ENCODE measurements around the gene CHD2.

The CHD2 gene

DNA sequence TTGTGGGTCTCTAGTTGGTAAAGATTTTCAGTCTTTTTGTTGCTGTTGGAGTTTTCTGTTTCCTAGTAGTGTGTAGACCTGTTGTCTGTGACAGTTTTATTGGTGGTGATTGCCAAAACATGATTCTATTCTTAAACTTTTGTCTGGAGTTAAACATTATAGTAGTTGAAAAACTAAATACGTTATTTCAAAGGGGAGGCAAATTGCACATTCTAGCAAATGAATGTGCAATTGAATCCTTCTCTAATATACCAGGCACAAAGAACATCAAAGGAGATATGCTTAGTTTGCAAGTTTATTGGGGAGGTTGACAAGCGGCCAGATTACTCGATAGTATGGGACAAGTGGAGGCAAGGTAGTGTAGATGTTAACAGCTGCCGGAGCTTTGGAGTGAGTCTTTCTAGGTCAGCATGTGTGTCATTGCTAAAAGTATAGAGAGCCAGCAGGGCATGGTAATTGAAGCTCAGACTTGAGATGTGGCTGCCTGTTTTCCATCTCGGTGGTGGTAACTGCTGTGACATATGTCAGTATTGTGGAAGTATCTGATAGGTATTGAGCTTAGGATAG, 20.6 kb downstream of the CHD2 start:
- H3K27me3 ChIP-seq (ENCODE audit: control insufficient read depth in 1 of 2, insufficient read depth in 2 of 2, low read length in 2 of 2) = no peaks in the 10 kb centered on the region
- H3K36me3 ChIP-seq (ENCODE audit: control insufficient read depth in 2 of 2, insufficient read depth in 2 of 2, low read length in 2 of 2) = peaks cover 7 to 12% of the 10 kb centered on the region in 2 donors
- no peaks in the 10 kb centered on the region for H3K9me3 ChIP-seq (ENCODE audit: control insufficient read depth in 2 of 2, low read length in 2 of 2)
- H3K27ac ChIP-seq (ENCODE audit: low read length) = peak overlapping the region; percentile 24
- peaks cover 26% of the 10 kb centered on the region for H3K4me1 ChIP-seq (ENCODE audit: control insufficient read depth, insufficient read depth, low read length)
- no peak overlapping the region for H3K4me3 ChIP-seq (ENCODE audit: low read length in 2 of 2)
- H3K9ac ChIP-seq (ENCODE audit: low read length in 2 of 2) = no peak overlapping the region

DNA sequence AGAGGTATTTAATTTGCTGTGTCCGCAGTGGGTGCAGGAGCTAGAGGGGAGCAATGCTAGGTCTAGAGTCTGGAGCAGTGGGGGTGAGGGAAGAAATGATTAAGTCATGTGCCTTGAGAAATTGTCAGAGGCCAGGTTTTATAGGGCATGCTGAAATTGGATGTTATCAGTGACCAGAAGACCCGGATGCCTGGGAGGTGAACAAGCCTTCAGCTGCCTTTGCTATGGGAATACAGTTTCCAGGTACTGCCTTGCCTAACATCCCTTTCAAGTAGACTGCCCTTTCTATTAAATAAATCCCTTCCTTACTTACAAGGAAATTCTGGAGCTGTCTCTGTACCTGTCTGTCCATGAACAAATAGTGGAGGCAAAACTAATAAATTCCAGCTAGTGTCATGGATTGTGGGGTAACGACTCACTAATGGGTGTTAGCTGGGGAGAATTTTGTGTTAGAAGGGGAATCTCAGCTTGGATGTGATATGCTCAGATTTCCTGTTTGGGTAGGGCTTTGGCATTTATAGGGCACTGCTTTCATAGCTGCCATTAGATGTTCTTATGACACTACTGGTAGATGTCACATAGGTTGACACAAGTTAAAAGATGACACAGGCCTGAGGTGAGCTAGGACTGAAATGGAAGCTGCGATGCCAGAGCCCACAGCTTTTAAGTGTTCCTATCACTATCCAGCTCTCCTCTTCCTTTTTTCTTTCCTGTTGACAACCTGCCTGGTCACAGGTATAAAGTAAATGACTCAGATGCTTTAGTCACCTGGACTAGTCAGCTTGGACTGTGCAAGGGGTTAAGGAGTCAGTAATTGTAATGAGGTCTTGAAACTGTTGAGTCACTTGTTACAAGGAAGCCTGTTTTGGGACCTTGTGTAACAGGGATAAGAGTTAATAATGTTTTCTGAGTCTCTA, 21.3 kb downstream of the CHD2 start:
- no peaks in the 10 kb centered on the region for H3K27me3 ChIP-seq (ENCODE audit: control insufficient read depth in 1 of 2, insufficient read depth in 2 of 2, low read length in 2 of 2)

DNA sequence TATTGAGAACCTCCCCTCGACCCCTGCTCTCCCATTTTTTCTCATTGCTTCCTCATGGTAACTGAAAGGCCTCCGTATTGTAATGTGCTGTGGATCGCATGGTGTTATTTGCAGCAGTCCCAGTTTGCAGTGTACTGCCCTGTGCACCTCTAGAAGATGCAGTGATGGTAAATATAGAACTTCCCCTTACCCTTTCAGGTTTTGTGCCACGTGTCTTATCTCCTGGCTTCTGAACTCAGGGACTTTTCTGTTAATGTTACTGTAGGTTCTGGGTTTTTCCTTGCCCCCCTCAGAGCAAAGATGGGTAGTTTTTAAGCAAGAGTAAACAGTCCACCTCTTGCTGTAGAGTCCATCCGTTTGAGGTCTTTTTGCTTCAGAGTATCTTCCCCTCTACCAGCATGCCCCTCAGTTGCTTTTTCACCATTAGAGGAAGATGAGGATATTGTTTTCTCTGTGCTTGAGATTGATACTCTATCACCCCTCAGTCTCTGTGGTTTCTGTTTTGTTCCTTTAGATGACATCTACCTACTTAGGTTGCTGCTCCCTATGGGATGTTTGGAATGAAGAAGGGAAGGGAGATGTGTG, 22.4 kb downstream of the CHD2 start:
- H3K9ac ChIP-seq (ENCODE audit: low read length in 2 of 2) = no peak overlapping the region
- peaks cover 14 to 19% of the 10 kb centered on the region in 2 donors for H3K36me3 ChIP-seq (ENCODE audit: control insufficient read depth in 2 of 2, insufficient read depth in 2 of 2, low read length in 2 of 2)
- H3K4me3 ChIP-seq (ENCODE audit: low read length in 2 of 2) = no peak overlapping the region
- H3K27me3 ChIP-seq (ENCODE audit: control insufficient read depth in 1 of 2, insufficient read depth in 2 of 2, low read length in 2 of 2) = no peaks in the 10 kb centered on the region
- no peaks in the 10 kb centered on the region for H3K9me3 ChIP-seq (ENCODE audit: control insufficient read depth in 2 of 2, low read length in 2 of 2)
- H3K4me1 ChIP-seq (ENCODE audit: control insufficient read depth, insufficient read depth, low read length) = peaks cover 23% of the 10 kb centered on the region
- H3K27ac ChIP-seq (ENCODE audit: low read length) = peak overlapping the region; percentile 18

More for the DNA sequence above, 21.3 kb downstream of the CHD2 start:
- Histone ChIP-seq H3K36me3 (ENCODE audit: control insufficient read depth in 2 of 2, insufficient read depth in 2 of 2, low read length in 2 of 2) (peaks cover 14 to 15% of the 10 kb centered on the region in 2 donors), H3K9ac (ENCODE audit: low read length in 2 of 2) (peak overlapping the region in 1 of 2 donors; percentile 12), H3K4me1 (ENCODE audit: control insufficient read depth, insufficient read depth, low read length) (peaks cover 26% of the 10 kb centered on the region), H3K9me3 (ENCODE audit: control insufficient read depth in 2 of 2, low read length in 2 of 2) (no peaks in the 10 kb centered on the region), H3K27ac (ENCODE audit: low read length) (peak overlapping the region; percentile 37), H3K4me3 (ENCODE audit: low read length in 2 of 2) (peak overlapping the region in 1 of 2 donors; percentile 0)

DNA sequence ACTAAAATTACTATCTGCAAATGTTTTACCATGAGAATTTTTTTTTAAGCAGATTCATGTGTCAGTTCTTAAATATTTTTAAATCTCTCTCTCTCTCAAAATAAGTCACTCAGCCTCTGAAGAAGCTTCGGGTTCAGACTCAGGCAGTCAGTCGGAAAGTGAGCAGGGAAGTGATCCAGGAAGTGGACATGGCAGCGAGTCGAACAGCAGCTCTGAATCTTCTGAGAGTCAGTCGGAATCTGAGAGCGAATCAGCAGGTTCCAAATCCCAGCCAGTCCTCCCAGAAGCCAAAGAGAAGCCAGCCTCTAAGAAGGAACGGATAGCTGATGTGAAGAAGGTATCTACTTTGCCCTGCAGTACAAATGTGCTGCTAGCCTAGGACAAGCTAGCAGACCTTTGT, 24.1 kb downstream of the CHD2 start:
- Histone ChIP-seq H3K27ac (ENCODE audit: low read length) (no peak overlapping the region), H3K27me3 (ENCODE audit: control insufficient read depth in 1 of 2, insufficient read depth in 2 of 2, low read length in 2 of 2) (no peaks in the 10 kb centered on the region), H3K4me1 (ENCODE audit: control insufficient read depth, insufficient read depth, low read length) (peaks cover 21% of the 10 kb centered on the region), H3K9ac (ENCODE audit: low read length in 2 of 2) (no peak overlapping the region), H3K4me3 (ENCODE audit: low read length in 2 of 2) (no peak overlapping the region), H3K9me3 (ENCODE audit: control insufficient read depth in 2 of 2, low read length in 2 of 2) (no peaks in the 10 kb centered on the region), H3K36me3 (ENCODE audit: control insufficient read depth in 2 of 2, insufficient read depth in 2 of 2, low read length in 2 of 2) (peaks cover 25 to 35% of the 10 kb centered on the region in 2 donors)

- no peak overlapping the region for H3K27ac ChIP-seq (ENCODE audit: low read length)
- H3K9me3 ChIP-seq (ENCODE audit: control insufficient read depth in 2 of 2, low read length in 2 of 2) = no peaks in the 10 kb centered on the region
- H3K27me3 ChIP-seq (ENCODE audit: control insufficient read depth in 1 of 2, insufficient read depth in 2 of 2, low read length in 2 of 2) = no peaks in the 10 kb centered on the region
- H3K9ac ChIP-seq (ENCODE audit: low read length in 2 of 2) = no peak overlapping the region
- H3K36me3 ChIP-seq (ENCODE audit: control insufficient read depth in 2 of 2, insufficient read depth in 2 of 2, low read length in 2 of 2) = peaks cover 29 to 36% of the 10 kb centered on the region in 2 donors
- peaks cover 18% of the 10 kb centered on the region for H3K4me1 ChIP-seq (ENCODE audit: control insufficient read depth, insufficient read depth, low read length)
- H3K4me3 ChIP-seq (ENCODE audit: low read length in 2 of 2) = no peak overlapping the region
These were observed 25.3 kb downstream of the CHD2 start for GRCh38 chr15:92925454-92925853.

DNA sequence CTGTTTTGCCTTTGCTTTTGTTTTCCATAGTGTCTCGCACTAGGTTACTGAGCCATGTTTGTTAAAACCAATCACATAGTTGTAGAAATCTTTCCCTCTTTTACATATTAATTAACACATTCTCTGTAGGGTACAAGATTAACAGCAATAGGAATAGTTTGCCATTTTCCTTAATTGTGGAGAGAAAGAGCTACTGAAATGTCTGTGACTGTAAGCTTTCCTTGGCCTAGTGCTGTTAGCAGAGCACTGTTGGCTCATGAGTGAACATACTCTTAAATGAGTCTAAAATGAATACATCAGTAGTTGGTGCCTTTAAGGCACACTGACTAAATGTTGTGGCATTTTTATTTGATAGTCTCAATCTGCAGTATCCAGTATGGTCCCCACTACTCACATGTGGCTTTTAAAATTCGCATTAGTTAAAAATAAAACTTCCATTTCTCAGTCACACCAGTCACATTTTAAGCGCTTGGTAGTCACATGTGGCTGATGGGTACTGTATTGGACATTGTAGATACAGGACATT, 28.2 kb downstream of the CHD2 start:
- Histone ChIP-seq H3K9me3 (ENCODE audit: control insufficient read depth in 2 of 2, low read length in 2 of 2) (no peaks in the 10 kb centered on the region), H3K27ac (ENCODE audit: low read length) (no peak overlapping the region), H3K4me1 (ENCODE audit: control insufficient read depth, insufficient read depth, low read length) (no peaks in the 10 kb centered on the region), H3K9ac (ENCODE audit: low read length in 2 of 2) (no peak overlapping the region), H3K36me3 (ENCODE audit: control insufficient read depth in 2 of 2, insufficient read depth in 2 of 2, low read length in 2 of 2) (peaks cover 32 to 40% of the 10 kb centered on the region in 2 donors), H3K4me3 (ENCODE audit: low read length in 2 of 2) (no peak overlapping the region), H3K27me3 (ENCODE audit: control insufficient read depth in 1 of 2, insufficient read depth in 2 of 2, low read length in 2 of 2) (no peaks in the 10 kb centered on the region)

DNA sequence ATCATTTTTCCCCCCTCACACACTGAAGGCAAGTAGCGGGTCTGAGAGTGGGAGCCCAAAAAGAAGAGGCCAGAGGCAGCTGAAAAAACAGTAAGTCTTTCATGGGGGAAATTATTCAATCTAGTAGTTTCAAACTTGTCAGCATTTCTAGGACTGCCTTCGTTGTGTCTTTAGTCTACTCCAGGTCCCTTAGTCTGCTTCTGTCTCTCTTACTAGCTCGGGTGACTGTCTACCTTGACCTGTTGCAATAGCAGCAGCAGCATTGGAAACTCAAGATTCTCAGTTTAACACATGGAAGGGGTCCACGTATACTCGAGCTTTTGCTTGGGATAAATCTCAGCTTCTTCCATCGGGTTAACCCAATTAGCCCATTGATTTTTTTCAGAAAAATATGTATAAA, 28.9 kb downstream of the CHD2 start:
- Histone ChIP-seq H3K9ac (ENCODE audit: low read length in 2 of 2) (no peak overlapping the region), H3K4me1 (ENCODE audit: control insufficient read depth, insufficient read depth, low read length) (no peaks in the 10 kb centered on the region), H3K4me3 (ENCODE audit: low read length in 2 of 2) (no peak overlapping the region), H3K27ac (ENCODE audit: low read length) (no peak overlapping the region), H3K27me3 (ENCODE audit: control insufficient read depth in 1 of 2, insufficient read depth in 2 of 2, low read length in 2 of 2) (no peaks in the 10 kb centered on the region), H3K9me3 (ENCODE audit: control insufficient read depth in 2 of 2, low read length in 2 of 2) (no peaks in the 10 kb centered on the region), H3K36me3 (ENCODE audit: control insufficient read depth in 2 of 2, insufficient read depth in 2 of 2, low read length in 2 of 2) (peaks cover 35 to 47% of the 10 kb centered on the region in 2 donors)

GRCh38 chr15:92930054-92930621, 30.0 kb downstream of the CHD2 start:
- Histone ChIP-seq H3K9ac (ENCODE audit: low read length in 2 of 2) (no peak overlapping the region), H3K4me3 (ENCODE audit: low read length in 2 of 2) (no peak overlapping the region), H3K27ac (ENCODE audit: low read length) (no peak overlapping the region), H3K27me3 (ENCODE audit: control insufficient read depth in 1 of 2, insufficient read depth in 2 of 2, low read length in 2 of 2) (no peaks in the 10 kb centered on the region), H3K4me1 (ENCODE audit: control insufficient read depth, insufficient read depth, low read length) (no peaks in the 10 kb centered on the region), H3K9me3 (ENCODE audit: control insufficient read depth in 2 of 2, low read length in 2 of 2) (no peaks in the 10 kb centered on the region), H3K36me3 (ENCODE audit: control insufficient read depth in 2 of 2, insufficient read depth in 2 of 2, low read length in 2 of 2) (peaks cover 29 to 52% of the 10 kb centered on the region in 2 donors)

DNA sequence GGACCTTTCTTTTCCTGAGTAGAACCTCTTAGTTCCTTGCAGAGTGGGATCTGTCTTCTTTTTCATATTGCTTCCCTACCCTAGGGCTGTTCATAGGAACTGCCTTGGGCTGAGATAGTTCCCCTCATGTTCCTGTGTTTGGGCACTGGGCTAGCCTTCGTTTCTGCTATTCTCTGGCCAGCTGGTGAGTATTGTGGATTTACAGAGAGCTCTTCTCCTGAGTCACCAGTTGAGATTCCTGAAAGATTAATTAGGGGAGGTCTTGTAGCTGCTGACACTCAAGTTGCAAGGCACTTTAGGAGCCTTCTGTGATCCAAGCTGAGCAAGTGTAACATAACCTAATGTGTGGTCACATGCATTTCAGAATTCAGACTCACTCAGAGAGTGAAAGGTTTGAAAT, 30.7 kb downstream of the CHD2 start:
- no peak overlapping the region for H3K27ac ChIP-seq (ENCODE audit: low read length)
- H3K9ac ChIP-seq (ENCODE audit: low read length in 2 of 2) = no peak overlapping the region
- H3K4me1 ChIP-seq (ENCODE audit: control insufficient read depth, insufficient read depth, low read length) = no peaks in the 10 kb centered on the region
- H3K36me3 ChIP-seq (ENCODE audit: control insufficient read depth in 2 of 2, insufficient read depth in 2 of 2, low read length in 2 of 2) = peaks cover 29 to 50% of the 10 kb centered on the region in 2 donors
- no peaks in the 10 kb centered on the region for H3K9me3 ChIP-seq (ENCODE audit: control insufficient read depth in 2 of 2, low read length in 2 of 2)
- no peak overlapping the region for H3K4me3 ChIP-seq (ENCODE audit: low read length in 2 of 2)
- no peaks in the 10 kb centered on the region for H3K27me3 ChIP-seq (ENCODE audit: control insufficient read depth in 1 of 2, insufficient read depth in 2 of 2, low read length in 2 of 2)

- H3K9ac ChIP-seq (ENCODE audit: low read length in 2 of 2) = no peak overlapping the region
- no peaks in the 10 kb centered on the region for H3K9me3 ChIP-seq (ENCODE audit: control insufficient read depth in 2 of 2, low read length in 2 of 2)
- H3K27ac ChIP-seq (ENCODE audit: low read length) = no peak overlapping the region
- no peaks in the 10 kb centered on the region for H3K4me1 ChIP-seq (ENCODE audit: control insufficient read depth, insufficient read depth, low read length)
- H3K27me3 ChIP-seq (ENCODE audit: control insufficient read depth in 1 of 2, insufficient read depth in 2 of 2, low read length in 2 of 2) = no peaks in the 10 kb centered on the region
- peaks cover 34 to 44% of the 10 kb centered on the region in 2 donors for H3K36me3 ChIP-seq (ENCODE audit: control insufficient read depth in 2 of 2, insufficient read depth in 2 of 2, low read length in 2 of 2)
- no peak overlapping the region for H3K4me3 ChIP-seq (ENCODE audit: low read length in 2 of 2)
These were observed 33.0 kb downstream of the CHD2 start for GRCh38 chr15:92932946-92933649.
